H1 (cell line): ENCODE measurements around the gene KLF13. TPM values are rescaled to one million over a fixed set of nuclear protein-coding genes. Genes with fewer than 3 reads are reported as not detected.

ENCODE experiments used
- CTCF ChIA-PET: fragments of 300-600 bp; sonication (Branson Sonifier 250); formaldehyde crosslinking; loops from one replicate; lab custom pipeline; 2021; ENCODE audit not compliant: partially characterized antibody; lab: Charles Lee
- POLR2A ChIA-PET: fragments of 300-600 bp; sonication (Branson Sonifier 250); formaldehyde crosslinking; loops from one replicate; lab custom pipeline; 2021; ENCODE audit warnings: inconsistent platforms; ENCODE audit not compliant: partially characterized antibody; lab: Charles Lee
- DNase-seq, 2 experiments: peaks; one replicate each; pipeline versions ENCODE4 v3.0.0 to v3.0.0-alpha.2; 2010 to 2022; ENCODE audit warnings: low spot score in 2 of 2, low read depth in 1 of 2, mixed read lengths in 1 of 2
- FAIRE-seq: peaks from 2 replicates; lab custom pipeline; 2011; peaks lifted over from hg19 to GRCh38; lab: Jason Lieb, UNC
- H2AFZ ChIP-seq: 2 replicates; pipeline ENCODE4 v1.8.1; 2012; ENCODE audit warnings: low read length, inconsistent platforms
- H2AK5ac ChIP-seq: 2 replicates; pipeline ENCODE4 v1.6.1; 2013; ENCODE audit warnings: low read depth, low read length
- H2BK120ac ChIP-seq: replicated peaks from 2 replicates; pipeline ENCODE3; 2013; ENCODE audit warnings: low read depth, low read length, inconsistent platforms
- H2BK12ac ChIP-seq: 2 replicates; pipeline ENCODE4 v1.6.1; 2013; ENCODE audit warnings: low read depth, low read length
- H2BK15ac ChIP-seq: 2 replicates; pipeline ENCODE4 v1.6.1; 2013; ENCODE audit warnings: low read length
- H2BK20ac ChIP-seq: 2 replicates; pipeline ENCODE4 v1.6.1; 2013; ENCODE audit warnings: low read length
- H2BK5ac ChIP-seq: 2 replicates; pipeline ENCODE4 v1.6.1; 2013; ENCODE audit warnings: low read depth, low read length
- H3K14ac ChIP-seq: 2 replicates; pipeline ENCODE4 v1.6.1; 2013; ENCODE audit warnings: inconsistent platforms; ENCODE audit not compliant: insufficient read length
- H3K18ac ChIP-seq: 2 replicates; pipeline ENCODE4 v1.6.1; 2013; ENCODE audit warnings: low read length; ENCODE audit errors: extremely low read depth
- H3K23ac ChIP-seq: 2 replicates; pipeline ENCODE4 v1.6.1; 2013; ENCODE audit warnings: inconsistent platforms; ENCODE audit not compliant: insufficient read length
- H3K23me2 ChIP-seq: 2 replicates; pipeline ENCODE4 v1.6.1; 2013; ENCODE audit warnings: low read depth, low read length
- H3K27ac ChIP-seq: 2 replicates; pipeline ENCODE4 v1.6.1; 2011; ENCODE audit warnings: low read depth, low read length, inconsistent platforms
- H3K27me3 ChIP-seq, 4 experiments: replicated peaks in 1 of 4; 1 replicate in 1 of 4; 2 replicates in 3 of 4; pipeline versions ENCODE4 v1.6.1 to v1.8.1; 2011 to 2013; ENCODE audit warnings: low read length in 3 of 4, mild to moderate bottlenecking in 3 of 4, inconsistent platforms in 2 of 4, mixed read lengths in 2 of 4, moderate library complexity in 1 of 4; ENCODE audit not compliant: control insufficient read depth in 3 of 4, insufficient read depth in 3 of 4; ENCODE audit errors: extremely low read depth in 1 of 4
- H3K36me3 ChIP-seq, 4 experiments: 2 replicates each; pipeline versions ENCODE4 v1.6.1 to v1.8.1; 2011 to 2013; ENCODE audit warnings: mild to moderate bottlenecking in 4 of 4, low read length in 3 of 4, moderate library complexity in 2 of 4, control low read depth in 1 of 4, inconsistent platforms in 1 of 4; ENCODE audit not compliant: insufficient read depth in 4 of 4, control insufficient read depth in 2 of 4
- H3K4ac ChIP-seq: replicated peaks from 2 replicates; pipeline ENCODE3; 2013; ENCODE audit warnings: low read length, low read depth, mixed read lengths, inconsistent platforms; ENCODE audit not compliant: insufficient read length
- H3K4me1 ChIP-seq, 4 experiments: replicated peaks in 1 of 4; 1 replicate in 1 of 4; 2 replicates in 3 of 4; pipeline versions ENCODE4 v1.6.1 to v1.8.1; 2011 to 2013; ENCODE audit warnings: low read length in 3 of 4, inconsistent platforms in 2 of 4, mixed read lengths in 1 of 4; ENCODE audit not compliant: insufficient read depth in 4 of 4, control insufficient read depth in 3 of 4
- H3K4me2 ChIP-seq, 2 experiments: 2 replicates each; pipeline versions ENCODE4 v1.6.1 to v1.8.1; 2011 to 2013; ENCODE audit warnings: low read depth in 2 of 2, low read length in 2 of 2, control low read depth in 1 of 2, inconsistent platforms in 1 of 2, mild to moderate bottlenecking in 1 of 2; ENCODE audit not compliant: insufficient read depth in 1 of 2
- H3K4me3 ChIP-seq, 4 experiments: fragments of 200-600, 300-600 bp in 1 of 4; sonication (generic), shearing (Covaris generic), sonication (Bioruptor Twin) in 1 of 4; 2 replicates each; pipeline versions ENCODE4 v1.5.1 to v1.8.1; 2011 to 2016; ENCODE audit warnings: low read length in 4 of 4, low read depth in 3 of 4, control low read depth in 2 of 4, inconsistent platforms in 2 of 4, mild to moderate bottlenecking in 2 of 4, mixed read lengths in 1 of 4, moderate library complexity in 1 of 4; ENCODE audit not compliant: insufficient read depth in 2 of 4; ENCODE audit errors: extremely low read depth in 1 of 4
- H3K56ac ChIP-seq: replicated peaks from 2 replicates; pipeline ENCODE3; 2013; ENCODE audit warnings: low read depth, mild to moderate bottlenecking, mixed read lengths, low read length, inconsistent platforms; ENCODE audit not compliant: insufficient read length
- H3K79me1 ChIP-seq: 2 replicates; pipeline ENCODE4 v1.6.1; 2013; ENCODE audit warnings: low read depth, low read length, control low read depth
- H3K79me2 ChIP-seq, 2 experiments: 2 replicates each; pipeline versions ENCODE4 v1.6.1 to v1.8.1; 2012 to 2013; ENCODE audit warnings: low read length in 2 of 2, mild to moderate bottlenecking in 2 of 2, inconsistent platforms in 1 of 2; ENCODE audit not compliant: insufficient read depth in 2 of 2, control insufficient read depth in 1 of 2
- H3K9ac ChIP-seq, 4 experiments: replicated peaks in 1 of 4; 1 replicate in 1 of 4; 2 replicates in 3 of 4; pipeline versions ENCODE4 v1.6.1 to v1.8.1; 2011 to 2013; ENCODE audit warnings: low read depth in 3 of 4, low read length in 3 of 4, control low read depth in 2 of 4, mild to moderate bottlenecking in 2 of 4, moderate library complexity in 2 of 4, inconsistent platforms in 1 of 4; ENCODE audit errors: extremely low read depth in 1 of 4
- H3K9me3 ChIP-seq, 2 experiments: 2 replicates each; pipeline versions ENCODE4 v1.6.1 to v1.8.1; 2012 to 2013; ENCODE audit warnings: mild to moderate bottlenecking in 2 of 2, moderate library complexity in 2 of 2, control low read depth in 1 of 2, inconsistent platforms in 1 of 2, low read depth in 1 of 2, low read length in 1 of 2, mixed read lengths in 1 of 2; ENCODE audit not compliant: insufficient read depth in 2 of 2
- H4K20me1 ChIP-seq, 2 experiments: replicated peaks in 1 of 2; 2 replicates each; pipeline versions ENCODE3 to v1.8.1; 2011 to 2013; ENCODE audit warnings: inconsistent platforms in 2 of 2, low read length in 2 of 2, mild to moderate bottlenecking in 1 of 2; ENCODE audit not compliant: insufficient read depth in 2 of 2, control insufficient read depth in 1 of 2
- H4K5ac ChIP-seq: 2 replicates; pipeline ENCODE4 v1.6.1; 2013; ENCODE audit warnings: low read length, low read depth, mixed read lengths, inconsistent platforms; ENCODE audit not compliant: insufficient read length
- H4K8ac ChIP-seq: 2 replicates; pipeline ENCODE4 v1.8.0; 2013; ENCODE audit warnings: mild to moderate bottlenecking, moderate library complexity, low read length, inconsistent platforms; ENCODE audit not compliant: insufficient read depth; ENCODE audit errors: extremely low read depth
- H4K91ac ChIP-seq: replicated peaks from 2 replicates; pipeline ENCODE3; 2013; ENCODE audit warnings: low read length, mixed read lengths, inconsistent platforms; ENCODE audit not compliant: insufficient read length
- RBBP5 ChIP-seq: IDR thresholded peaks from 2 replicates; pipeline ENCODE4 v1.7.1; 2012; ENCODE audit warnings: low read depth, mild to moderate bottlenecking, inconsistent platforms, low read length, moderate library complexity, borderline replicate concordance
- WGBS, 2 experiments: shearing (Covaris generic) in 1 of 2; methylation state at CpG; one replicate each; pipeline versions ENCODE4 v1.1.6 to v1.1.7; 2013 to 2015; ENCODE audit warnings: low lambda C conversion rate in 2 of 2, mixed read lengths in 2 of 2, inconsistent platforms in 1 of 2, low coverage in 1 of 2, missing lambda C conversion rate in 1 of 2; ENCODE audit not compliant: insufficient replicate concordance in 2 of 2, insufficient coverage in 1 of 2, insufficient read length in 1 of 2; ENCODE audit errors: extremely low coverage in 1 of 2, missing lambda C conversion rate in 1 of 2; 5-methylcytosine and 5-hydroxymethylcytosine counted together
- polyA plus RNA-seq, 7 experiments: library from polyadenylated mRNA; depleted of rRNA in 3 of 7; stranded (reverse) in 5 of 7; unstranded in 2 of 7; fragments of >200 nt in 5 of 7; fragments of 200-250 nt in 2 of 7; gene quantifications; 1 replicate in 5 of 7; 2 replicates in 1 of 7; 4 replicates in 1 of 7; pipeline versions ENCODE4 v1.2.1 to v1.2.3, GENCODE V29; 2011 to 2013; ENCODE audit warnings: missing spikeins in 2 of 7, mixed read lengths in 2 of 7
- total RNA-seq: library from RNA; stranded (reverse); fragmentation: NEBNext Ultra II Directional; extraction: Animal tissue kit (Norgen Biotek cat#: 25700); gene quantifications from 2 replicates; pipeline ENCODE4 v1.2.1, GENCODE V29; 2021
- TF ChIP-seq, protein P1 (sequence below), 3 experiments: IDR thresholded peaks; 1 replicate in 2 of 3; 2 replicates in 1 of 3; pipeline versions ENCODE4 v1.5.1 to v1.6.1; 2011; ENCODE audit warnings: low read length in 3 of 3, mild to moderate bottlenecking in 3 of 3, inconsistent platforms in 2 of 3, low read depth in 1 of 3, moderate library complexity in 1 of 3; ENCODE audit not compliant: insufficient read depth in 1 of 3; ENCODE audit errors: control extremely low read depth in 1 of 3

The KLF13 gene
- total and polyA plus RNA-seq, 2 of the 8 experiments (the other 6 are each of a cell fraction or from before 2014, with no cell fraction given) = 18.3 to 33.4 TPM

DNA sequence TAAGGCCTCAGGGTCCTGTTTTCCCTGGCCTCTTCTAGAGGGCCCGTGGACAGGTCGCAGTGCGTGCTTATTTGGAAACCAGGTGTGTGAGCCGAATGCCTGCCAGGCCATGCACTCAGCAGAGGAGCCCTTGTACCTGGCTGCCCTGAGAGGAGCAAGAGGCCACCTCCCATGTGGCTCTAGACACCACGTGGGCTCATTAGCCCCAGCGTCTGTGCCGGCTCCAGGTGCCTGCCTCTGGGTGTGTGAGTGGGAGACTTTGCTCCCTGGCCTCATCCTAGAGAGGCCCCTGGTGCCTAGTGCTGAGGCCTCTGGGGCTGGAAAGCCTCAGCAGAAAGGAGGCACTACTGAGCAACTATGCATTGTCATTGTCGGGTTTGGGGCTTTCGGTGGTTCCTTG lies 50.4 kb downstream of the KLF13 start:
- no peak overlapping the region for H3K4ac ChIP-seq
- peaks cover 0 to 3% of the 10 kb centered on the region in 2 experiments; a peak in 1 of 4 replicates for H3K79me2 ChIP-seq
- no peak overlapping the region for H2AK5ac ChIP-seq
- peaks cover 2% of the 10 kb centered on the region for H3K79me1 ChIP-seq
- peaks cover 0 to 22% (median 1%) of the 10 kb centered on the region in 4 experiments; a peak in 5 of 7 replicates for H3K4me1 ChIP-seq
- H3K18ac ChIP-seq = no peak overlapping the region
- H4K5ac ChIP-seq = no peak overlapping the region
- TF ChIP-seq RBBP5 = no peak
- TF ChIP-seq, protein P1, sequence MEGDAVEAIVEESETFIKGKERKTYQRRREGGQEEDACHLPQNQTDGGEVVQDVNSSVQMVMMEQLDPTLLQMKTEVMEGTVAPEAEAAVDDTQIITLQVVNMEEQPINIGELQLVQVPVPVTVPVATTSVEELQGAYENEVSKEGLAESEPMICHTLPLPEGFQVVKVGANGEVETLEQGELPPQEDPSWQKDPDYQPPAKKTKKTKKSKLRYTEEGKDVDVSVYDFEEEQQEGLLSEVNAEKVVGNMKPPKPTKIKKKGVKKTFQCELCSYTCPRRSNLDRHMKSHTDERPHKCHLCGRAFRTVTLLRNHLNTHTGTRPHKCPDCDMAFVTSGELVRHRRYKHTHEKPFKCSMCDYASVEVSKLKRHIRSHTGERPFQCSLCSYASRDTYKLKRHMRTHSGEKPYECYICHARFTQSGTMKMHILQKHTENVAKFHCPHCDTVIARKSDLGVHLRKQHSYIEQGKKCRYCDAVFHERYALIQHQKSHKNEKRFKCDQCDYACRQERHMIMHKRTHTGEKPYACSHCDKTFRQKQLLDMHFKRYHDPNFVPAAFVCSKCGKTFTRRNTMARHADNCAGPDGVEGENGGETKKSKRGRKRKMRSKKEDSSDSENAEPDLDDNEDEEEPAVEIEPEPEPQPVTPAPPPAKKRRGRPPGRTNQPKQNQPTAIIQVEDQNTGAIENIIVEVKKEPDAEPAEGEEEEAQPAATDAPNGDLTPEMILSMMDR (IDR thresholded peaks at IDR 0.05; ENCODE audit: control extremely low read depth in 1 of 3, insufficient read depth in 1 of 3, low read depth in 1 of 3, low read length in 3 of 3) = peak in 1 of 3 experiments; percentile 26; a peak in 1 of 4 replicates
- no peak overlapping the region for H2AFZ ChIP-seq
- no peak overlapping the region for H2BK120ac ChIP-seq
- H3K4me2 ChIP-seq = peak overlapping the region in 1 of 2 experiments; percentile 22; a peak in 1 of 4 replicates
- no peak overlapping the region for H3K4me3 ChIP-seq
- H3K23ac ChIP-seq = no peak overlapping the region
- WGBS, 2 experiments = 92% methylated on average over 5 of the region's 9 CpGs; no CpG with 5 or more reads in 1 of the 2 experiments
- CTCF ChIA-PET = interaction anchor here (0.9 to 3.3 kb wide), 10 partner anchors 9 to 111 kb away, joined by 3 to 24 read pairs (median 4); no protein-coding TSS in a partner anchor
- peak overlapping the region; percentile 61 for H2BK5ac ChIP-seq
- no peak overlapping the region for H3K14ac ChIP-seq
- H3K36me3 ChIP-seq = peaks cover 0 to 7% (median 0%) of the 10 kb centered on the region in 4 experiments; a peak in 2 of 8 replicates
- no peak overlapping the region; the same call in 1 of the 2 replicates for H2BK12ac ChIP-seq
- H2BK15ac ChIP-seq = no peak overlapping the region
- FAIRE-seq = no peak
- H4K20me1 ChIP-seq = peaks cover 2 to 3% of the 10 kb centered on the region in 2 experiments
- H3K9me3 ChIP-seq = no peaks in the 10 kb centered on the region
- H4K91ac ChIP-seq = no peak overlapping the region
- POLR2A ChIA-PET = no interaction called here
- no peak overlapping the region for H4K8ac ChIP-seq
- H2BK20ac ChIP-seq = no peak overlapping the region
- DNase-seq = no peak
- H3K27ac ChIP-seq = no peak overlapping the region
- no peak overlapping the region for H3K9ac ChIP-seq
- no peaks in the 10 kb centered on the region for H3K23me2 ChIP-seq
- H3K27me3 ChIP-seq = no peaks in the 10 kb centered on the region
- no peak overlapping the region for H3K56ac ChIP-seq
